Fibroblast of lung (primary cell): ENCODE measurements around the gene SLC28A1. TPM values are rescaled to one million over a fixed set of nuclear protein-coding genes. Genes with fewer than 3 reads are reported as not detected.

Experiments
- DNase-seq, 2 donors: peaks; one replicate each; pipeline versions ENCODE4 v3.0.0 to v3.0.0-alpha.2; 2010; ENCODE audit warnings: low read depth in 2 of 2
- H2AFZ ChIP-seq: 2 replicates; pipeline ENCODE4 v1.5.1; 2012; ENCODE audit warnings: low read length, control low read depth, inconsistent platforms
- H3K27ac ChIP-seq: 2 replicates; pipeline ENCODE4 v1.5.1; 2011; ENCODE audit warnings: low read length, control low read depth; ENCODE audit not compliant: insufficient read depth
- H3K27me3 ChIP-seq: 2 replicates; pipeline ENCODE4 v1.5.1; 2011; ENCODE audit warnings: mild to moderate bottlenecking, low read length; ENCODE audit not compliant: control insufficient read depth, insufficient read depth
- H3K36me3 ChIP-seq: 2 replicates; pipeline ENCODE4 v1.5.1; 2011; ENCODE audit warnings: low read length; ENCODE audit not compliant: control insufficient read depth, insufficient read depth
- H3K4me1 ChIP-seq: 2 replicates; pipeline ENCODE4 v1.5.1; 2011; ENCODE audit warnings: low read length; ENCODE audit not compliant: control insufficient read depth, insufficient read depth; ENCODE audit errors: extremely low read depth
- H3K4me2 ChIP-seq: 2 replicates; pipeline ENCODE4 v1.5.1; 2011; ENCODE audit warnings: low read length, control low read depth; ENCODE audit not compliant: insufficient read depth; ENCODE audit errors: extremely low read depth
- H3K4me3 ChIP-seq, 4 experiments: fragments of 200-600 bp in 1 of 4; sonication (generic) in 1 of 4; replicated peaks in 1 of 4; 2 replicates each; pipeline ENCODE4 v1.5.1; 2011 to 2016; ENCODE audit warnings: low read length in 4 of 4, low read depth in 3 of 4, mild to moderate bottlenecking in 3 of 4, control low read depth in 2 of 4, inconsistent platforms in 1 of 4, mixed read lengths in 1 of 4; ENCODE audit not compliant: insufficient read depth in 1 of 4; ENCODE audit errors: control extremely low read depth in 1 of 4
- H3K79me2 ChIP-seq: 2 replicates; pipeline ENCODE4 v1.5.1; 2012; ENCODE audit warnings: mild to moderate bottlenecking, low read length, inconsistent platforms; ENCODE audit not compliant: control insufficient read depth, insufficient read depth
- H3K9ac ChIP-seq: 2 replicates; pipeline ENCODE4 v1.5.1; 2011; ENCODE audit warnings: mild to moderate bottlenecking, low read length, control low read depth; ENCODE audit not compliant: insufficient read depth
- H3K9me3 ChIP-seq: 2 replicates; pipeline ENCODE4 v1.5.1; 2012; ENCODE audit warnings: low read depth, low read length; ENCODE audit not compliant: control insufficient read depth, insufficient read depth
- H4K20me1 ChIP-seq: 2 replicates; pipeline ENCODE4 v1.5.1; 2011; ENCODE audit warnings: low read length; ENCODE audit not compliant: control insufficient read depth, insufficient read depth; ENCODE audit errors: extremely low read depth
- EZH2 ChIP-seq: IDR thresholded peaks from 2 replicates; pipeline ENCODE4 v1.5.1; 2012; ENCODE audit warnings: low read length, control low read depth, mild to moderate bottlenecking; ENCODE audit errors: missing control alignments
- polyA plus RNA-seq, 2 donors: library from polyadenylated mRNA; depleted of rRNA in 1 of 2; stranded (reverse) in 1 of 2; unstranded in 1 of 2; fragments of >200 nt; gene quantifications; 2 replicates each; pipeline ENCODE4 v1.2.1, GENCODE V29; 2011 to 2012; ENCODE audit warnings: missing spikeins in 1 of 2
- total RNA-seq: library from RNA; depleted of rRNA; stranded (reverse); fragments of >200 nt; gene quantifications from 2 replicates; pipeline ENCODE4 v1.2.1, GENCODE V29; 2014
- TF ChIP-seq, protein P1 (sequence below), 2 donors: IDR thresholded peaks in 1 of 2; conservative IDR thresholded peaks in 1 of 2; 1 replicate in 1 of 2; 2 replicates in 1 of 2; pipeline ENCODE4 v1.5.1; 2011 to 2012; ENCODE audit warnings: low read length in 2 of 2, control low read depth in 1 of 2, inconsistent platforms in 1 of 2, low read depth in 1 of 2, mild to moderate bottlenecking in 1 of 2

SLC28A1 gene
- total and polyA plus RNA-seq, 2 donors (not counting 1 experiment from before 2014, with no cell fraction given), result not detected

DNA sequence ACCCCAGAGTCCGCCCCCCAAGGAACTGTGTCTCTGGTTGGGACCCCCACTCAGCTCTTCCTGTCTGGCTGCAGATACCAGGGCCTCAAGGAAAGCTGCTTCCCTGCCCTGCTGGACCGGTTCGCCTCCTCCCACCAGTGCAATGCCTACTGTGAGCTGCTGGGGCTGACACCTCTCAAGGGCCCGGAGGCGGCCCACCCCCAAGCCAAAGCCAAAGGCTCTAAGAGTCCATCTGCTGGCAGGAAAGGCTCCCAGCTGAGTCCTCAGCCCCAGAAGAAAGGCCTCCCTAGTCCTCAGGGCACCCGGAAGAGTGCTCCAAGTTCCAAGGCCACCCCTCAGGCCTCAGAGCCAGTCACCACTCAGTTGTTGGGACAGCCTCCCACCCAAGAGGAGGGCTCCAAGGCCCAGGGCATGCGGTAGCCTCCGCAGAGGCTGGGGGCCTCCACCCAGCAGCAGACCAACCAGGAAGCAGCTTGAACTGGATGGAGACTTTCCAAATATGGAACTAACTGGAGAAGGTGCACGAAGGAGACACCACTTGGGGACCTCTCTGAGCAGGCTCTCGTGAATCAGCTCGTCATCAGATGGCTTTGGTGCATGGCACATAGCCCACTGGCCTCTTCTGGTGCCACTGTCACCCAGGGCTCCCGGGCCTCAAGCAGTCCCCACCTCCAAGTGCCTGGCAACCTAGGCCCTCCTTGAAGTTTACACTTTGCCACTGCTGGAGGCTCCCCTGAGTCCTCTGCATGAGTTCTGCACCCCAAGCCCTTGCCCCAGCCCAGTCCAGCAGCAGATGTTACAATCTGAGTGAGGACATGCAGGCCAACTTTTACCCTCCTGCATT lies 16.2 kb upstream of the SLC28A1 start:
- H3K4me3 ChIP-seq, result no peak overlapping the region
- no peak overlapping the region for H3K27ac ChIP-seq
- H4K20me1 ChIP-seq, result no peaks in the 10 kb centered on the region
- H2AFZ ChIP-seq, result no peak overlapping the region
- no peaks in the 10 kb centered on the region for H3K79me2 ChIP-seq
- TF ChIP-seq, protein P1, sequence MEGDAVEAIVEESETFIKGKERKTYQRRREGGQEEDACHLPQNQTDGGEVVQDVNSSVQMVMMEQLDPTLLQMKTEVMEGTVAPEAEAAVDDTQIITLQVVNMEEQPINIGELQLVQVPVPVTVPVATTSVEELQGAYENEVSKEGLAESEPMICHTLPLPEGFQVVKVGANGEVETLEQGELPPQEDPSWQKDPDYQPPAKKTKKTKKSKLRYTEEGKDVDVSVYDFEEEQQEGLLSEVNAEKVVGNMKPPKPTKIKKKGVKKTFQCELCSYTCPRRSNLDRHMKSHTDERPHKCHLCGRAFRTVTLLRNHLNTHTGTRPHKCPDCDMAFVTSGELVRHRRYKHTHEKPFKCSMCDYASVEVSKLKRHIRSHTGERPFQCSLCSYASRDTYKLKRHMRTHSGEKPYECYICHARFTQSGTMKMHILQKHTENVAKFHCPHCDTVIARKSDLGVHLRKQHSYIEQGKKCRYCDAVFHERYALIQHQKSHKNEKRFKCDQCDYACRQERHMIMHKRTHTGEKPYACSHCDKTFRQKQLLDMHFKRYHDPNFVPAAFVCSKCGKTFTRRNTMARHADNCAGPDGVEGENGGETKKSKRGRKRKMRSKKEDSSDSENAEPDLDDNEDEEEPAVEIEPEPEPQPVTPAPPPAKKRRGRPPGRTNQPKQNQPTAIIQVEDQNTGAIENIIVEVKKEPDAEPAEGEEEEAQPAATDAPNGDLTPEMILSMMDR (conservative IDR thresholded peaks at IDR 0.05 in 1 of 2, IDR thresholded peaks at IDR 0.05 in 1 of 2; ENCODE audit: low read depth in 1 of 2, low read length in 2 of 2), result no peak
- TF ChIP-seq EZH2, result no peak
- no peak overlapping the region for H3K4me2 ChIP-seq
- no peaks in the 10 kb centered on the region for H3K9me3 ChIP-seq
- no peaks in the 10 kb centered on the region for H3K36me3 ChIP-seq
- H3K9ac ChIP-seq, result no peak overlapping the region
- H3K27me3 ChIP-seq, result peaks cover 12% of the 10 kb centered on the region
- H3K4me1 ChIP-seq, result no peaks in the 10 kb centered on the region
- no peak for DNase-seq

DNA sequence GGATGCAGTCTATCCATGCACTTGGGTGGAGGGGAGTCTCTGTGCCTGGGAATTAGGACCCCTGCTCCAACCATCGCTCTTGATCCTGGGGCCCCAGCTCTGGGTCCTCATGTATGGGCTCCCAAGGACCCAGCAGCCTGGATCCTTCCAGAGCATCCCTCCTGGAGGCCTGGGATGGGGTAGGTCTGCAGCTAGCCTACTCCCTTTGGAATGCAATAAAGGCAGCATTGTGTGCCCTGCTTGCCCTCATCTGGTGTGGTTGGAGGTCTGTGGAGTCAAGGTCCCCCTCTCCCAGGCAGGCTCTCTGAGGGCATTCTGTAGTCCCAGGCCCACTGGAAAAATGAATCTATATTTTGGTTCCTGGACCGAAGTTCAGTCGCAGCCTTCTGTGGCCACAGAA lies 15.0 kb upstream of the SLC28A1 start:
- H4K20me1 ChIP-seq, result no peaks in the 10 kb centered on the region
- H3K9ac ChIP-seq, result no peak overlapping the region
- no peaks in the 10 kb centered on the region for H3K9me3 ChIP-seq
- no peak for TF ChIP-seq EZH2
- TF ChIP-seq, protein P1 (conservative IDR thresholded peaks at IDR 0.05 in 1 of 2, IDR thresholded peaks at IDR 0.05 in 1 of 2; ENCODE audit: low read depth in 1 of 2, low read length in 2 of 2), result no peak
- H3K4me3 ChIP-seq, result no peak overlapping the region
- H3K27me3 ChIP-seq, result peaks cover 12% of the 10 kb centered on the region
- H3K4me1 ChIP-seq, result no peaks in the 10 kb centered on the region
- no peaks in the 10 kb centered on the region for H3K36me3 ChIP-seq
- H3K27ac ChIP-seq, result no peak overlapping the region
- no peaks in the 10 kb centered on the region for H3K79me2 ChIP-seq
- H2AFZ ChIP-seq, result no peak overlapping the region
- no peak overlapping the region for H3K4me2 ChIP-seq
- DNase-seq, result no peak

DNA sequence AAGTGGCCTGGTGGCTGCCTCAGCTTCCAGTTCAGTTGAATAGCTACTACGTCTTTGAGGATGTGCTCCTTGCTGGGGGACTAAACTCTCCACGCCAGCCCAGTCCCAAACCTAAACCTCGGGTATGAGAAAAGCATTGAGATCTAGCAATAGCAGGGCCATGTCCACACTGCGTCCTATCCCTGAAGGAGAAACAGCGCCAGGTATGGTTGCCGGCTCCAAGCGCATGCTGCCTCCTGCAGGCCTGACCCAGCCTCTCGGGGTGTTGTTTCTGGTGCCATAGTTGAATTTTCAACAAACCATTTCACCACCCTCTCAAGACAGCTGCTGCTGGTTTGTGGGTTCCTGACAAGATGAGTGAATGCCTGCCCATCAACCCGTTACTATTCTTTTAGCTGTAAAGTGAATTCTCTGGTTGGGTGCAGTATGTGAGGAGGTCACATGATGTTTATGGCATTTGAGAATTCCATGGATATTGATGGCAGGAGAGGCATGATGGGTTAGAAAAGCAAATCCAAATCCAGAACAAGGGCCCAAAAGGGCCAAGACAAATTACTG lies 13.0 kb upstream of the SLC28A1 start:
- Histone ChIP-seq H3K79me2 (no peaks in the 10 kb centered on the region), H3K27me3 (peaks cover 10% of the 10 kb centered on the region), H2AFZ (no peak overlapping the region), H3K9me3 (no peaks in the 10 kb centered on the region), H3K9ac (no peak overlapping the region), H4K20me1 (no peaks in the 10 kb centered on the region), H3K27ac (no peak overlapping the region), H3K36me3 (no peaks in the 10 kb centered on the region), H3K4me2 (no peak overlapping the region), H3K4me1 (no peaks in the 10 kb centered on the region), H3K4me3 (no peak overlapping the region)
- TF ChIP-seq, protein P1 (conservative IDR thresholded peaks at IDR 0.05 in 1 of 2, IDR thresholded peaks at IDR 0.05 in 1 of 2; ENCODE audit: low read depth in 1 of 2, low read length in 2 of 2), result no peak
- no peak for TF ChIP-seq EZH2
- DNase-seq, result no peak
